IPS-20b (cell line): ENCODE measurements around the gene LCE2A.

Experiments used
- H3K27ac ChIP-seq: one replicate; pipeline ENCODE4 v1.5.1; 2013; ENCODE audit warnings: low read length
- H3K27me3 ChIP-seq: 2 replicates; pipeline ENCODE4 v1.6.1; 2013; ENCODE audit warnings: mild to moderate bottlenecking, low read length, inconsistent platforms; ENCODE audit not compliant: insufficient read depth
- H3K36me3 ChIP-seq: 2 replicates; pipeline ENCODE4 v1.6.1; 2013; ENCODE audit warnings: low read depth, mild to moderate bottlenecking, inconsistent platforms, low read length, moderate library complexity; ENCODE audit not compliant: insufficient read depth
- H3K4me1 ChIP-seq: 2 replicates; pipeline ENCODE4 v1.6.1; 2013; ENCODE audit warnings: mild to moderate bottlenecking, control low read depth, inconsistent platforms, low read length, moderate library complexity; ENCODE audit not compliant: insufficient read depth
- H3K4me3 ChIP-seq: 2 replicates; pipeline ENCODE4 v1.5.1; 2013; ENCODE audit warnings: mild to moderate bottlenecking, low read length, inconsistent platforms
- H3K9ac ChIP-seq: 2 replicates; pipeline ENCODE4 v1.6.1; 2013; ENCODE audit warnings: low read depth, mild to moderate bottlenecking, inconsistent platforms, low read length, moderate library complexity
- H3K9me3 ChIP-seq: 2 replicates; pipeline ENCODE4 v1.6.1; 2013; ENCODE audit warnings: mild to moderate bottlenecking, low read depth, low read length, inconsistent platforms; ENCODE audit not compliant: insufficient read depth

LCE2A gene

DNA sequence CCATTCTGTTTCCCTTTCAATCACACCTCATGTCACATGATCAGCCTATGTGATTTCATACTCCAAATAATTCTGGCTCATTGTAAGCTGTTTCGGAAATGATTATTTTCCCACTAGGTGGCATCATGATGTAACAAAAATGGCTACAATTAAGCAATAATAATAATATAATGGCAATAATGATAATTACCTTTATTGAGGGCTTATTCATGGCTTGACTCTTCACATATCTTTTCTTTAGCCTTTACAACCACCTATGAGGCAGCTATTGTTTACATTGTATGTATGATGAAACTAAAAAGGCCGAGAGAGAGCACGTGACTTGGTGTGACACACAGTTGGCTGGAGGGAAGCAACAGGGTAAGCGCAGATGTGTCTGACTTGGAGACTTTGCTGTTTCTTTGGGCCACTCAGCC, 47.2 kb downstream of the LCE2A start:
- no peaks in the 10 kb centered on the region for H3K36me3 ChIP-seq
- H3K9me3 ChIP-seq, result peaks cover 49% of the 10 kb centered on the region
- no peaks in the 10 kb centered on the region for H3K27me3 ChIP-seq
- H3K4me3 ChIP-seq, result no peak overlapping the region
- H3K4me1 ChIP-seq, result no peaks in the 10 kb centered on the region
- no peak overlapping the region for H3K27ac ChIP-seq
- H3K9ac ChIP-seq, result no peak overlapping the region

DNA sequence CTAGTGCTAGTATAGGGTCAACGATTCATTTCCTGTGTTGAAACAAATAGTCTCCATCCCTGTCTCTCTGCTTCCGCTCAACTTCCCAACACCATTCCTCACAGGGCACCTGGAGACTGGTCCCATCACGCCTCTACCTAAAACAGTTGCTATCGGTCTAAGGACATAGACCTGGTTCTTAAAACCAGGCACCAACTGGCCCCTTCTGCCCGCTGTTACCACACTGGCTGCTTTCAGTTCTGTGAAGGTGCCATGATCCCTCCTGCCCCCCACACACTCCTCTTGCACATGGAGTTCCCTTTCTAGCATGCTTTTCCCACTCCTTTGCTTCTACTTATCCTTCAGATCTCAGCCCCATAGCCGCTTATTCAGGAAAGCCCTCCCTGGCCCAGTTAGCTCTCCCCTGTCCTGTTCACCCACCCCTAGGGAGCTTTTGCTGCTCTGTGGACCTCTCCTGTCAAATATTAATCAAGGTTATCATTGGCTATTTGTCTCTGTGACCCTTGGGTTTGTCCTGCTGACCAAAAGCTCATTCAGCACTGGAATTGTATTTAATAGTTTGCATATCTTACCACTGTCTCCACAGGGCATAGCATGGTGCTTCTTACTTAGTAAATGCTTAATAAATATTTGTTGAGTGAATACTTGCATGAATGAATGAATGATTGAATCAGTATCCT, 47.8 kb downstream of the LCE2A start:
- no peak overlapping the region for H3K27ac ChIP-seq
- H3K9ac ChIP-seq, result no peak overlapping the region
- H3K36me3 ChIP-seq, result no peaks in the 10 kb centered on the region
- no peaks in the 10 kb centered on the region for H3K4me1 ChIP-seq
- peaks cover 55% of the 10 kb centered on the region for H3K9me3 ChIP-seq
- H3K4me3 ChIP-seq, result no peak overlapping the region
- H3K27me3 ChIP-seq, result no peaks in the 10 kb centered on the region

DNA sequence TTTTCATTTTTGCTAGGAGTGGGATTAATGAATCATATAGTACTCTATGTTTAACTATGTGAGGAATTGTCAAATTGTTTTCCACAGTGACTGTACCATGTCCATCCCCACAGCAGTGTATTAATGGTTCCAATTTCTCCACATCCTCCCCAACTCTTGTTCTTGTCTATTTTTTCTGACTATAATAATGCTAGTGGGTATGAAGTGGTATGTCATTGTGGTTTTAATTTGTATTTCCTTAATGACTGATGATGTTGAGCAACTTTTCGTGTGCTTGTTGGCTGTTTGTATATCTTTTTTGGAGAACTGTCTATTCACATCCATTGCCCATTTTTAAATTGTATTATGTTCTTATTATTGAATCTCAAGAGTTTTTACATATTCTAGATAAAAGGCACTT, 49.7 kb downstream of the LCE2A start:
- peaks cover 48% of the 10 kb centered on the region for H3K9me3 ChIP-seq
- no peaks in the 10 kb centered on the region for H3K36me3 ChIP-seq
- H3K4me3 ChIP-seq, result no peak overlapping the region
- H3K4me1 ChIP-seq, result no peaks in the 10 kb centered on the region
- H3K27ac ChIP-seq, result no peak overlapping the region
- H3K27me3 ChIP-seq, result no peaks in the 10 kb centered on the region
- no peak overlapping the region for H3K9ac ChIP-seq
